ENCODE data around the gene DDX23.
"Not testable (repeated sequence)": the region's sequence is repeated elsewhere in the genome, so short reads cannot be mapped to it uniquely, and the experiment has no call there.

The DDX23 gene

GRCh38 chr12:48862760-48863159 lies 10.8 kb upstream of the DDX23 start:
- DNase-seq (ENCODE audit: low spot score) = no peak

DNA sequence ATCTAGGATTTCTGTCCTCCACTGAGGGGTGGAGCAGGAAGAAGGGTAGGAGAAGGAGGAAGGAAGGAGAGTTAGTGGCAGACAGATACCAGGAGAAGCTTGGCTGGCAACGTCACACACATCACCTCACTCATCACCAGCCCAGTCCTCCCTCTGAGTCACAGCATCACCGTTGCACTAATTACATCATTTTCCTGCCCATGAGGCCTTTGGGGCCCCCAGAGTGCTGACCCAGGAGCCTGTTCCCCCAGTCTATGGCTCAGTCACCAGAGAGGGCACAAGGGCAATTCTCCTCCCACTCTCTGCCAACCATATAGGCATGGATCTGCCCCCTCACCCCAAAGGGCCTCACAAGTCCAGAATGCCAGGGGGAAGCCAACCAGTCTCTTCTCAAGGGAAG lies 9.1 kb upstream of the DDX23 start:
- no peak for DNase-seq (ENCODE audit: low spot score)

GRCh38 chr12:48860236-48860635 lies 8.3 kb upstream of the DDX23 start:
- DNase-seq (ENCODE audit: low spot score) = not testable (repeated sequence)

DNA sequence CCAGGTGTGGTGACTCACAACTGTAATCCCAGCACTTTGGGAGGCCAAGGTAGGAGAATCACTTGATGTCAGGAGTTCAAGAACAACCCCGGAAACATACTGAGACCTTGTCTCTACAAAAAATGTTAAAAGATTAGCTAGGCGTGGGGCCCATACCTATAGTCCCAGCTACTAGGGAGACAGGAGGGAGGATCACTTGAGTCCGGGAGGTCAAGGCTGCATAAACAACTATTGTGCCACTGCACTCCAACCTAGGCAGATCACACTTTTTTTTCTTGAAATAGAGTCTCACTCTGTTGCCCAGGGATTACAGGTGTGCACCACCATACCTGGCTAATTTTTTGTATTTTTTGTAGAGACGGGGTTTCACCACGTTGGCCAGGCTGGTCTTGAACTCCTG lies 7.6 kb upstream of the DDX23 start:
- no peak for DNase-seq (ENCODE audit: low spot score)

DNA sequence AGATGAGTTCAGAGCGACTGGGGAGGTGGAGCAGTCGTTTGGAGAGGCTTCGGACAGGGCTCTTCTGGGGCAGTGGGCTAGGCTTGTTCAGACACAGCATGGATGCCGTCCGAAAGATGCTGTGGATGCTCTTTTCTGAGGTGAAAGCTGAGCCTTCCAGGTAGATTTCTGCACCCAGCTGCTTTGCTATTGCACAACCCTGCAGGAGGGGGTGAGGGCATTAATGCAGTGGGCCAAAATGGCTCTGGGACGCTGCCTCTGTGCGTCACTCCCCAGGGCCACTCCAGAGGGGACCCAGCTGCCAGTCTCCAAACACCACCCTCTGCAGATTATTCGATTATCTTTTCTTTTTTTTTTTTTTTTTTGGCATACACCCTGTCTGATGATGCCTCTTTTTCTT lies 6.1 kb upstream of the DDX23 start:
- DNase-seq (ENCODE audit: low spot score) = no peak

GRCh38 chr12:48857278-48857994 lies 5.5 kb upstream of the DDX23 start:
- no peak for DNase-seq (ENCODE audit: low spot score)

- no peak for DNase-seq (ENCODE audit: low spot score)
These were observed 4.4 kb upstream of the DDX23 start for GRCh38 chr12:48856379-48856778.

DNA sequence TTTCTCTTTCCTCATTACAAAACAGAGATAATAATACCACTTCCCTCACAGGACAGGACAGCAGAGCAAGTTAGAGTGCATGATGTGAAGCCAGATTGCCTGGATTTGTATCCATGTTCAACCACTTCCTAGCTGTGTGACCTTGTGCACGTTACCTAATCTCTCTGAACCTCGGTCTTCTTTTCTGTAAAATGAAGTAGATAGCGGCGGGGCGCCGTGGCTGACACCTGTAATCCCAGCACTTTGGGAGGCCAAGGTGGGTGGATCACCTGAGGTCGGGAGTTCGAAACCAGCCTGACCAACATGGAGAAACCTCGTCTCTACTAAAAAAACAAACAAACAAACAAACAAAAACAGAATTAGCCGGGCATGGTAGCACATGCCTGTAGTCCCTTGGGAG lies 3.0 kb upstream of the DDX23 start:
- DNase-seq (ENCODE audit: low spot score) = not testable (repeated sequence)

DNA sequence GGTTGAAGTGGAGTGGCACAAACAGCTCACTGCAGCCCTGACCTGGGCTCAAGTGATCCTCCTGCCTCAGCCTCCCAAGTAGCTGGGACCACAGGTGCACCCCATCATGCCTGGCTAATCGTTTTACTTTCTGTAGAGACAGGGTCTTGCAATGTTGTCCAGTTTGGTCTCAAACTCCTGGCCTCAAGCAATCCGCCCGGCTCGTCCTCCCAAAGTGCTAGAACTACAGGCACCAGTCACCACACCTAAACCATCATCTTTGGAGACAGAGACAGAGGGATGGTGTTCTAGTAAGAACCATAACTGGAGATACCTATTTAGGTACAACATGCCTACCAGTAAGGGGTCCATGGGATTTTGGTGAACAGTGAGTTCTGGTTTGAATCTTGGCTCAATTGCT lies 2.5 kb upstream of the DDX23 start:
- no peak for DNase-seq (ENCODE audit: low spot score)

DNA sequence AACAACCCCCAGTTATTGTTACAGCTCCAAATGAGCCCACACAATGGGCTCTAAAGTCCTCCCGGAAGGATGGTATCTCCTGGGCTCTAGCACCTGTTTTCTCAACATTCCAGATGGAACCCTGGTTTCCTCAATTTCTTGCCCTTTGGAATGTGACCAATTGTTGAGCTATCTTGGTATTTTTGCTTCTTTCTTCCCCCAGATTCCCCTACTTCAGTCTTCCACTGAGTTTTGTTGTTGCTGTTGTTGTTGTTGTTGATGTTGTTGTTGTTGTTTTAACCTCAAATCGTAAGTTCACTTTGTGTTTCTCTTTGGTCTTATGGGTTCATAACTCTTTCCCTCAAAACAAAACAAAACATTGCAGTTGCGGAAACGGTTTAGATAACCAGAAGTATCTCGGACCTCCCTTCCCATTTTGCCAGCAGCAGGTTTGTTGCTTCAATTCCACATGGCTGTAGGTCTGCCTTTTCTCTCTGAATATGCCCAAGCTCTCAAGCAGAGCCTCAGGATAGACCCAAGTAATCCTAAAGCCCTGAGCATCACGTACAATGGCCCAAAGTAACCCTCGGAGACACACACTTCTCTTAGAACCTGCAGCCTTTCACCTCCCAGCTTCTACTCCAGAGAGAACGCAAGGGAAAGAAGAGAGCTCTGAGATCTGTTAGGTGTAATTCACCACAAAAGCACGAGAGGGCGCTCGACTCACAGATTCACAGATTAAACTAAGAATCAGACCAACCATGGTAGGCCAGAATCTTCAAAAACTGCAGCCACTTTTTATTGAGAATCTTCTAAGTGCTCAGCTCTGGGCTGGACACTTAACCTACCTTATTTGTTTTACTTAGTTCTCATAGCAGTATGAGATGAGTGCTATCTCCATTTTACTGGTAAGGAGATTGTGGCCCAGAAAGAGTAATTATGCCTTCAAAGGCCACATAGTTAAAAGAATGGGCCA lies 1.0 kb upstream of the DDX23 start:
- peak; percentile 87 for DNase-seq (ENCODE audit: low spot score)

- DNase-seq (ENCODE audit: low spot score) = not testable (repeated sequence)
These were observed 9.9 kb downstream of the DDX23 start for GRCh38 chr12:48842021-48842420.

DNA sequence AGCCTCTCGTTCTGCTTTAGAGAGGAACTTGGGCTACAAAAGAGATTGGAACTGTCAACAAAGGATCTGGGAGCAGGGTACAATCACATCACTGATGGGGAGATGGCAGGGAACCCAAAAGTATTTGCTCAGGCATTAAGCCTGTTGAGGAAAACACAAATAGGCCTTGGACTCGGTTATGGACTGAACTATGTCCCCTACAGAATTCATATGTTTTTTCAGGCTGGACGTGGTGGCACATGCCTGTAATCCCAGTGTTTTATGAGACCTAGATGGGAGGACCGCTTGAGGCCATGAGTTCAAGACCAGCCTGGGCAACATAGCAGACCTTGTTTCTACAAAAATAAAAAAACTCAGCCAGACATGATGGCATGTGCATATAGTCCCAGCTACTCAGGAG lies 13.9 kb downstream of the DDX23 start:
- no peak for DNase-seq (ENCODE audit: low spot score)

DNA sequence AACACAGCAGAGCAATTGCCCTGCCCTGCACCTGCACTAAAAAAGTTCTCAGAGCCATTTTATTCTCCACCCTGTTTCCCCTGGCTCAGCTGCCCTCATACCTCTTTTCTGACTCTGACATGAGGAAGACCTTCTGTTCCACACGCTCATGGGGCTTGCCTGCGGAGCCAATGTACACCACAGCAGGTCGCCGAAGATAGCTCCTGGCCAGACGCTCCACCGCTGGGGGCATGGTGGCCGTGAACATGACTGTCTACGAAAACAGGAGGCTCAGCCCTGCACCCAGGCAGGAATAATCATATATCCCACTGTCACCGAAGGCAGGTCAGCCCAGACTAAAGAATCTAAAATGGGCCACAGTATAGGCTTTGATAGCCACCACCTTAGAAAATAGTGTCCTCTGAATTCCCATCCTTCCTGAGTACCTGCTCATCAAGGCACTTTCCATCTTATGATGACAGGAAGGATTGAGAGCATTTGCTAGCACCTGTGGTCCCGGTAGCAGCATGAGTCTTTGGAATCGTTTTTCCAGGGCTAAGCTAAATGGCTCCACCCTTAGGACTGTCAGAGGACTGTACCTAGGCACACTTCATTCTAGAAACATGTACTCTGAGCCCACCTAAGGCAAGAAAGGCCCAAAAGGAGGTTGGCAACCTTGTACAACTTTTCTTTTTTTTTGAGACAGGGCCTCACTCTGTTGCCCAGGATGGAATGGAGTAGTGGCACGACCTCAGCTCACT lies 19.5 kb downstream of the DDX23 start:
- DNase-seq (ENCODE audit: low spot score) = no peak

- no peak for DNase-seq (ENCODE audit: low spot score)
These were observed 20.7 kb downstream of the DDX23 start for GRCh38 chr12:48831257-48831656.

DNA sequence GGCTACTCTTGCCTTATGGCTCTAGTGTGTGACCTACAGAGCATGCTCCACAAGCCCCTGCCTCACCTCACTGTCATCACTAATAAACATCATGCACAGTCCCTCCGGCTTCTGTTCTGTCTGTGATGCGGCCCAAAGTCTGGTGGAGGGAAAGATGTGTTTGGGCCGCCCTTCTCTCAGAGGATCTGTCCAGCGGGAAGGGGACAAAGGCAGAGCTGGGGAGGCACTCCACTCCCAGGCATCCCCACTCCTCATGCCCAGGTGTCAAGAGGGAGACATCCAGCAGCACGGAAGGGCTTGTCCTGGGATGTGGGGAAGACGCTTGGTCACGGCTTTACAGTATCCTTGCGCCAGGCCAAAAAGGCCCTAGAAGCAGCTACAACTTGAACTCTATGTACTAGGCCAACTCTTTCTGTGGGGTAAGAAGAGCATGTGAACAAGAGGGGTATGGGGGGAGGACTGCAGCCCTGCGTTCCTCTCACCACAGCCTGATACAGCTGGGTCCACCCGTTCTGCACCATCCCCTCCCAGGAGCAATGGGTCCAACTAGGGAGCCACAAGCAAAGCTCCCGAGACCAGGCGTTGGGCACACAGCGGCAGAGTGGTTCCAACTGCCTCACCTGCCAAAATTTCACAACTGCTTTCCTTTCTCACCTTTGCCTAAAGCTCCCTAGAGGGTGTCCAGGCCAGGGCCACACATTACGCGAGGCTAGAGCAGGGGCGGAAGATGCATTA lies 23.0 kb downstream of the DDX23 start:
- DNase-seq (ENCODE audit: low spot score) = no peak

- DNase-seq (ENCODE audit: low spot score) = no peak
These were observed 23.7 kb downstream of the DDX23 start for GRCh38 chr12:48828293-48828692.

- DNase-seq (ENCODE audit: low spot score) = no peak
These were observed 24.4 kb downstream of the DDX23 start for GRCh38 chr12:48827513-48828096.

GRCh38 chr12:48827026-48827425 lies 24.9 kb downstream of the DDX23 start:
- DNase-seq (ENCODE audit: low spot score) = no peak

DNA sequence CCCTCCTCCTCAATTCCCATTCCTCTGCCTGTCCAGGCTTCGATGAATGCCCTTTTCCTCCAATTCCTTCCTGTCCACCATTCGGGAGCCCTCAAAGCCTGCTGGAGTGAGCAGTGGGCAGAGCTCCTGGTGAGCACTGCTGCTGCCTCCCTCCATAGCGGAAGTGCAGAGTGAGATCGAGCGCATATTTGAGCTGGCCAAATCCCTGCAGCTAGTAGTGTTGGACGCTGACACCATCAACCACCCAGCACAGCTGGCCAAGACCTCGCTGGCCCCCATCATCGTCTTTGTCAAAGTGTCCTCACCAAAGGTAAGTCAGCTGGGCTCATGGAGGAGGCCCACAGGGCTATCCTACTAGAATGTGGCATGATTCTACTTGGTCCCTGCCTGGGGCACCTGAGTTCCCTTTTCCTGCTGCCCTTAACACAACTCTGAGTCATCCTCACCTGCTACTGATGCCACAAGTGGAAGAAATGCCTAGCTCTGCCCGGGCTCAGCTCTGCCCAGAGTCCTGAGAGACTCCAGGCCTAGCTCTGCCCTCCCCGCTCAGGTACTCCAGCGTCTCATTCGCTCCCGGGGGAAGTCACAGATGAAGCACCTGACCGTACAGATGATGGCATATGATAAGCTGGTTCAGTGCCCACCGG lies 25.6 kb downstream of the DDX23 start:
- no peak for DNase-seq (ENCODE audit: low spot score)

DNA sequence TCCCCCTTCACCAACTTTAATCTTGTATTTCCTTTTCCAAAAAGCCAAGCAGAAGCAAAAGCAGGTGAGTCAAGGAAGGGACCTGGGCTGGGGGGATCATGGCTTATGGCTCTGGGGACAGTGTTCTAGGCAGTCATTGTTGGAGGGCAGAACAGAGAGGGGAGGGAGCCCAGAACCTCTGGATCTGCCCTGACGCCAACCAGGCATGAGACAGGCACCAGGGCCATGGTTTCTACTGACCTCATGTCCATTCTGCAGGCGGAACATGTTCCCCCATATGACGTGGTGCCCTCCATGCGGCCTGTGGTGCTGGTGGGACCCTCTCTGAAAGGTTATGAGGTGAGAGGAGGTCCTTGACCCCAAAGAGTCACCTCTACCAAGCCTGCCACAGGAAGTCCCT lies 27.1 kb downstream of the DDX23 start:
- DNase-seq (ENCODE audit: low spot score) = no peak

GRCh38 chr12:48824112-48824511 lies 27.9 kb downstream of the DDX23 start:
- no peak for DNase-seq (ENCODE audit: low spot score)

Data from AG08395 (cell line).